DND-41 (cell line): Measurements from ENCODE around the gene STAC2.

Experiments
- ATAC-seq: fragments of 200-7000 bp; cut with Tn5 transposase; 3 replicates; pipeline ENCODE4 v1.9.1; 2021; ENCODE audit warnings: low read depth; ENCODE audit not compliant: insufficient read depth
- DNase-seq: peaks from one replicate; pipeline ENCODE4 v3.0.0-alpha.2; 2020
- H2AFZ ChIP-seq: 2 replicates; pipeline ENCODE4 v1.6.0; 2012; ENCODE audit warnings: low read depth, low read length
- H3K27ac ChIP-seq: 2 replicates; pipeline ENCODE4 v1.5.1; 2012; ENCODE audit warnings: low read length, inconsistent platforms
- H3K27me3 ChIP-seq: fragments of 200-600 bp; sonication (generic); 2 replicates; pipeline ENCODE4 v1.6.0; 2012; ENCODE audit warnings: low read length, mild to moderate bottlenecking, inconsistent platforms; ENCODE audit not compliant: insufficient read depth, poor library complexity
- H3K36me3 ChIP-seq: 2 replicates; pipeline ENCODE4 v1.5.1; 2012; ENCODE audit warnings: low read length, inconsistent platforms; ENCODE audit not compliant: insufficient read depth
- H3K4me1 ChIP-seq: 2 replicates; pipeline ENCODE4 v1.5.1; 2012; ENCODE audit warnings: mild to moderate bottlenecking, low read length; ENCODE audit not compliant: insufficient read depth
- H3K4me2 ChIP-seq: 2 replicates; pipeline ENCODE4 v1.6.0; 2012; ENCODE audit warnings: mild to moderate bottlenecking, moderate library complexity, low read length, inconsistent platforms; ENCODE audit not compliant: insufficient read depth
- H3K4me3 ChIP-seq, 2 experiments: fragments of 200-600 bp in 1 of 2; shearing (Covaris generic) in 1 of 2; 2 replicates each; pipeline ENCODE4 v1.5.1; 2012 to 2016; ENCODE audit warnings: inconsistent platforms in 2 of 2, low read length in 2 of 2, mild to moderate bottlenecking in 2 of 2, low read depth in 1 of 2, moderate library complexity in 1 of 2
- H3K79me2 ChIP-seq: 2 replicates; pipeline ENCODE4 v1.6.0; 2012; ENCODE audit warnings: low read length, inconsistent platforms; ENCODE audit not compliant: insufficient read depth
- H3K9ac ChIP-seq: 2 replicates; pipeline ENCODE4 v1.6.0; 2012; ENCODE audit warnings: low read depth, mild to moderate bottlenecking, inconsistent platforms, low read length, moderate library complexity
- H3K9me3 ChIP-seq: 2 replicates; pipeline ENCODE4 v1.5.1; 2012; ENCODE audit warnings: low read length, moderate library complexity, mild to moderate bottlenecking, inconsistent platforms; ENCODE audit not compliant: insufficient read depth, severe bottlenecking
- H4K20me1 ChIP-seq: 2 replicates; pipeline ENCODE4 v1.6.0; 2012; ENCODE audit warnings: low read length; ENCODE audit not compliant: insufficient read depth
- CTCF ChIP-seq: IDR thresholded peaks from 2 replicates; pipeline ENCODE4 v1.5.1; 2012; ENCODE audit warnings: borderline replicate concordance, low read length, moderate library complexity, mild to moderate bottlenecking; ENCODE audit not compliant: poor library complexity, severe bottlenecking; ENCODE audit errors: extremely low read depth
- EZH2 ChIP-seq: IDR thresholded peaks from 3 replicates; pipeline ENCODE4 v1.6.1; 2012; ENCODE audit warnings: borderline replicate concordance, low read depth, mild to moderate bottlenecking, moderate library complexity, low read length, inconsistent platforms; ENCODE audit not compliant: severe bottlenecking

STAC2 gene

GRCh38 chr17:39205112-39205526 is 20.6 kb downstream of the STAC2 start:
- no peak for TF ChIP-seq EZH2
- no peak for TF ChIP-seq CTCF
- H3K79me2 ChIP-seq, result peaks cover 28% of the 10 kb centered on the region
- no peak for DNase-seq
- peaks cover 39% of the 10 kb centered on the region for H3K4me1 ChIP-seq
- no peak overlapping the region for H3K4me2 ChIP-seq
- H3K9me3 ChIP-seq, result no peaks in the 10 kb centered on the region
- peaks cover 49% of the 10 kb centered on the region for H3K36me3 ChIP-seq
- H3K27ac ChIP-seq, result no peak overlapping the region
- peaks cover 42% of the 10 kb centered on the region for H4K20me1 ChIP-seq
- ATAC-seq, result no peak
- no peak overlapping the region for H2AFZ ChIP-seq
- no peak overlapping the region for H3K4me3 ChIP-seq
- H3K27me3 ChIP-seq, result peaks cover 17% of the 10 kb centered on the region
- H3K9ac ChIP-seq, result no peak overlapping the region

- H3K9me3 ChIP-seq, result no peaks in the 10 kb centered on the region
- no peak overlapping the region for H3K9ac ChIP-seq
- DNase-seq, result no peak
- peaks cover 34% of the 10 kb centered on the region for H3K4me1 ChIP-seq
- H3K36me3 ChIP-seq, result peaks cover 49% of the 10 kb centered on the region
- H3K27me3 ChIP-seq, result peaks cover 8% of the 10 kb centered on the region
- H2AFZ ChIP-seq, result no peak overlapping the region
- H3K4me3 ChIP-seq, result no peak overlapping the region
- ATAC-seq, result no peak
- H3K27ac ChIP-seq, result no peak overlapping the region
- peaks cover 30% of the 10 kb centered on the region for H3K79me2 ChIP-seq
- no peak overlapping the region for H3K4me2 ChIP-seq
- TF ChIP-seq EZH2 (no peak), CTCF (no peak)
- peaks cover 42% of the 10 kb centered on the region for H4K20me1 ChIP-seq
Observed at GRCh38 chr17:39204245-39204644, 21.5 kb downstream of the STAC2 start.

GRCh38 chr17:39200957-39201510 is 24.7 kb downstream of the STAC2 start:
- peak overlapping the region; percentile 88 to 97 for H3K4me3 ChIP-seq
- peaks cover 49% of the 10 kb centered on the region for H3K36me3 ChIP-seq
- peak overlapping the region; percentile 79 for H3K9ac ChIP-seq
- peak overlapping the region; percentile 98 for H3K4me2 ChIP-seq
- DNase-seq (no peak), ATAC-seq (no peak)
- H3K27me3 ChIP-seq, result no peaks in the 10 kb centered on the region
- TF ChIP-seq CTCF (no peak), EZH2 (no peak)
- no peaks in the 10 kb centered on the region for H3K9me3 ChIP-seq
- H3K79me2 ChIP-seq, result peaks cover 48% of the 10 kb centered on the region
- H2AFZ ChIP-seq, result peak overlapping the region; percentile 87; the same call in 1 of the 2 replicates
- H4K20me1 ChIP-seq, result peaks cover 46% of the 10 kb centered on the region
- peaks cover 52% of the 10 kb centered on the region for H3K4me1 ChIP-seq
- H3K27ac ChIP-seq, result peak overlapping the region; percentile 99
